ENCODE measurements around the gene DCAF17.
A peak's percentile ranks its signal among the peaks of the same experiment; 100 is the strongest.

Gene DCAF17, protein sequence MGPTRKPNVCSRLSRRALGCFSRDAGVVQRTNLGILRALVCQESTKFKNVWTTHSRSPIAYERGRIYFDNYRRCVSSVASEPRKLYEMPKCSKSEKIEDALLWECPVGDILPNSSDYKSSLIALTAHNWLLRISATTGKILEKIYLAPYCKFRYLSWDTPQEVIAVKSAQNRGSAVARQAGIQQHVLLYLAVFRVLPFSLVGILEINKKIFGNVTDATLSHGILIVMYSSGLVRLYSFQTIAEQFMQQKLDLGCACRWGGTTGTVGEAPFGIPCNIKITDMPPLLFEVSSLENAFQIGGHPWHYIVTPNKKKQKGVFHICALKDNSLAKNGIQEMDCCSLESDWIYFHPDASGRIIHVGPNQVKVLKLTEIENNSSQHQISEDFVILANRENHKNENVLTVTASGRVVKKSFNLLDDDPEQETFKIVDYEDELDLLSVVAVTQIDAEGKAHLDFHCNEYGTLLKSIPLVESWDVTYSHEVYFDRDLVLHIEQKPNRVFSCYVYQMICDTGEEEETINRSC
- long read RNA-seq, donor 1, partial matches to known transcripts: 0 of 3 reads
- long read RNA-seq, donor 1, other reads (novel, unspliced or antisense): 0 of 3 reads
- long read RNA-seq, donor 2: 0 reads
- long read RNA-seq, donor 3, partial matches to known transcripts: 0 of 1 reads
- long read RNA-seq, donor 3, other reads (novel, unspliced or antisense): 0 of 1 reads
- long read RNA-seq, donor 4, full-length matches to known transcripts: 4 of 4 reads
- long read RNA-seq, donor 4, partial matches to known transcripts: 0 of 4 reads
- long read RNA-seq, donor 4, other reads (novel, unspliced or antisense): 0 of 4 reads
- long read RNA-seq, donor 5: 0 reads
- long read RNA-seq, donor 6, full-length matches to known transcripts: 2 of 2 reads
- long read RNA-seq, donor 6, partial matches to known transcripts: 0 of 2 reads
- long read RNA-seq, donor 6, other reads (novel, unspliced or antisense): 0 of 2 reads
- long read RNA-seq, donor 7: 0 reads
- long read RNA-seq, donor 8, partial matches to known transcripts: 0 of 3 reads
- long read RNA-seq, donor 8, other reads (novel, unspliced or antisense): 0 of 3 reads

DNA sequence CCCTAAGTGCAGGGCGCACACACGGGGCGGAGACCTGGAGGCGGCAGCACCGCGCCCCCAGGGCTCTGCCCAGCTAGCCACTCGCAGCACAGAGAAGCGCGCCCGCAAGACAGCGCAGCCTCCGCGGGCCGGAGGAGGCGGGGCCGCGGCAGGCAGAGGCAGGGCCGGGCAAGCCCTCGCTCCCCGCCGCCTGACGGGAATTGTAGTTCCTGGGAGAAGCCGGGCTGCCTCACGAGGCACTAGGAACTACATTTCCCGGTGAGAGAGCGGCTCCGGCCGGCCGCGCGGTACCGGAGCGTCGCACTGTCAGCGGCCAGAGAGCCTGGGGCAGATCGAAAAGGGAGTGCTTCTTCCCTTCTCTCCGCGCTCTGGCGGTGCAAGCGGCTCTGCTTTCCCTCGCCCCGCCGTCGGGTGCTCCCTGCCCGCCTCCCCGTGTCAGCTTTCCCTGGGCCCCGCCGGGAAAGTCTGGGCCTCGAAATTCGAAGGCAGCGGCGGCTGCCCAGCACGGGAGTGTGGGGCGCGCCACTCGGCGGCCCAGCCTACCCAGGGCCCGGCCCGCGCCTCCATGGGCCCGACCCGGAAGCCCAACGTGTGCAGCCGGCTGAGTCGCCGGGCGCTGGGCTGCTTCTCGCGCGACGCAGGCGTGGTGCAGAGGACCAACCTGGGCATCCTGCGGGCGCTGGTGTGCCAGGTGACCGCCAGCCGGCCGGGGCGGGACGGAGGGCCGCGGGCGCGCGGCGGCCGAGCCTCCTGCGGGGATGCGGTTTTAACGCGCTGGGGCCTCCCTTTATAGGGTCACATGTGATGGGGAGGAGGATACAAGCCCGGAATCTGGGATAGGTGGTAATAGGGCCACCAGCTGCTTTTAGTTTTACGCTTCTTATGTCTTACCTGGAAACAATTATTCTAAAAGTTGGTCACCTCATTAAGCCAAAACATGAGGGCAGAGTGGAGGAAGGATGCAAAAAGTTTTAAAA is at the start of gene DCAF17:
Gene DCAF17, plus strand, starts transcription at position 214 of the 977 bp plus-strand sequence. Its CDS starts 352 bp downstream, at position 566.
- DNase-seq: peak; percentile 98

DNA sequence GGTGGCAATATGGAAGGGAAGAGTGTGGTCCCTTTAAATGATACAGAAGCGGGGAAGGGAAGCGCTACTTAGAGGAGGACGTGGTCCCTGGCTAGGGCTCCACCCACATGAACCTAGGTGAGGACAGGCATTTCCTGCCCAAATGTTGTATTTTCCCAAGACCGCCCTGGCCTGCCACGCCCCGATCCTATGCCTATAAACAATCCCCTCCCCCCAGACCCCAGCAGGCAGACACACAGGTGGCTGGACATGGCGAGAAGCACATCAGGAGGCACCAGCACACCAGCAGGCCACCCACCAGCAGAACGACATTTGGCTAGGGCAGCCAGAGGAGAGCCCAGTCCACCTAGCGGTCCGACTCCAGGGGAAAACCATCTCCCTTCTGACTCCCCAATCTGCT is 47.4 kb upstream of the DCAF17 start:
- no peak for DNase-seq

DNA sequence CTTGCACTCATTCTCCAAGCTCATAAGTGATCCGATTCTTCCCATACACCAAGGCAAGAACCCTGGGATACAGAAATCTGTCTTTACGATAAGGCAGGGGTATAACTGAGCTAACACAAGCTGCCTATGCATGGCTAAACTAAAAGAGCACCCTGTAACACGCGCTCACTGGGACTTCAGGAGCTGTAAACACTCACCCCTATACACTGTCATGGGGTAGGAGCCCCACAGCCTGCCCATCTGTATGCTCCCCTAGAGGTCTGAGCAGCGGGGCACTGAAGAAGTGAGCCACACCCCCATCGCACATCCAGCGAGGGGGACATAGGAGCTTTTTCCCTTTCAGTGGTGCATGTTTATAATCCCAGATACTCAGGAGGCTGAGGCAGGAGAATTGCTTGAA is 47.0 kb upstream of the DCAF17 start:
- DNase-seq: no peak

DNA sequence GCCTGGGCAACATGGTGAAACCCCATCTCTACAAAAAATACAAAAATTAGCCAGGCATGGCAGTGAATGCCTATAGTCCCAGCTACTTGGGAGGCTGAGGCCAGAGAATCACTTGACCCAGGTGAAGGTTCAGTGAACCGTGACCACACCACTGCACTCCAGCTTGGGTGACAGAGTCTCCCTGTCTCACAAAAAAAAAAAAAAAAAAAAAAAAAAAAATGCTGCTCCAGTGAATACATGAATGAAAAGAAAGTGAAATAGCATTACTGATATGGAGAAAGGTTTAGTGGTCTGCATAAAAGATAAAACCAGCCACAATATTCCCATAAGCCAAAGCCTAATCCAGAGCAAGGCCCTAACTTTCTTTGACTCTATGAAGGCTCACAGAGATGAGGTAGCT is 44.7 kb upstream of the DCAF17 start:
- no peak for DNase-seq

DNA sequence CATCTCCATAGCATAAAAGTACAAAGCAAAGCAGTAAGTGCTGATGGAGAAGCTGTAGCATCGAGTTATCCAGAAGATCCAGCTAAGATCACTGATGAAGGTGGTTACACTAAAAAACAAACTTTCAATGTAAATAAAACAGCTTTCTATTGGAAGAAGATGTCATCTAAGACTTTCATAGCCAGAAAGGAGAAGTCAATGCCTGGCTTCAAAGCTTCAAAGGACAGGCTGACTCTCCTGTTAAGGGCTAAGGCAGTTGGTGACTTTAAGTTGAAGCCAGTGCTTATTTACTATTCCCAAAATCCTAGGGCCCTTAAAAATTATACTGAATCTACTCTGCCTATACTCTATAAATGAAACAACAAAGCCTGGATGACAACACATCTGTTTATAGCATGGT is 44.2 kb upstream of the DCAF17 start:
- no peak for DNase-seq

DNA sequence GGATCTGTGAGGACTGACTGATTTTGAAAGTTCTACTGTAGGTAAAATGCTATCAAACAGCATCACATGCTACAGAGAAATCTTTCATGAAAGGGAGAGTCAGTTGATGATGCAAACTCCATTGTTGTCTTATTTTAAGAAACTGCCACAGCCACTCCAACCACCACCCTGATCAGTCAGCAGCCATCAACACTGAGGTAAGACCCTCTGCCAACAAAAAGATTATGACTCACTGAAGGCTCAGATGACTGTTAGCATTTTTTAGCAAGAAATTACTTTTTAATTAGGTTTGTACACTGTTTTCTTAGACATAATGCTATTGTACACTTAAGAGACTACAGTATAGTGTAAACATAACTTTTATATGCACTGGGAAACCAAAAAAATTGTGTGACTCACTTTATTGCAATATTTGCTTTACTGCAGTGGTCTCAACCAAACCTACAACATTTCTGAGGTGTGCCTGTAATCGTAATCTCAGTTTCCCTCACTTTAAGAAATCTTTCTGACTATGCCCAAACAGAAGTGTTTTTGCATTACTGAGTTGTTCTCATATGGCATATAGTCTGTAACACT is 43.0 kb upstream of the DCAF17 start:
- DNase-seq: no peak

DNA sequence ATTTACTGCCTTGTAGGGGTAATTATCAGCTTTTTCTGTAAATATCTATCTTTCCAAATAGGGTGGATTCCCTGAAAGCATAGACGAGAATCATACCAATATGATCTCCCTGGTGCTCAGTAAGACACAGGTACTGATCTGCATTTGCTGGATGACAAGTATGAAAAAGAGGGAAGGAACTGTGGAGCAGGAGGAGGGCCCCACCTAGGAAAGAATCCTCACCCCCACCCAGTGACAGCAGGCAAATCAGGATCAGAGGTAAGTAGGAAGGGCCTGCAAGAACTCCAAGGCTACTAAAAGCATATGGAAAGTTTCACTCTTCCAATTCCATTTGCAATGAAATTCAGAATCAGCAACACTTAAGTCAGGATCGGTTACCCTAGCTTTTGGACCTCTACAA is 42.5 kb upstream of the DCAF17 start:
- DNase-seq: no peak

DNA sequence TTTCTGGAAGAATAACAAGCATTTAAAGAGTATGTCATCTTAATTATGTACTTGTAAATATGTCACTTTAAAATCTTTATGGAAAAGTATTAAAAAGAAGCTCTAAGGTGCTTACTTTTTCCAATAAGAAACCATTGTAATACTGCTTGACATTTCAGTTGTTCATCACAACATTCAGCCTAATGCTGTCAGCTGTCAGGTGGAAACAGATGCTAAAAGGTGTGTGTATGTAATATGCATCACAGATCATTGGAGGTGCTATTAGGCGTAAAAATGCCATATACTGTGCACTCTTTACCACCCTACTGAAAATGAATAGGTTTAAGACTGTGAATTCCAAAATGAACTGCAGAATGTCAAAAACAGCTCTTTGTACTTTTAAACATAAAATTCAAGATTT is 40.5 kb upstream of the DCAF17 start:
- no peak for DNase-seq

DNA sequence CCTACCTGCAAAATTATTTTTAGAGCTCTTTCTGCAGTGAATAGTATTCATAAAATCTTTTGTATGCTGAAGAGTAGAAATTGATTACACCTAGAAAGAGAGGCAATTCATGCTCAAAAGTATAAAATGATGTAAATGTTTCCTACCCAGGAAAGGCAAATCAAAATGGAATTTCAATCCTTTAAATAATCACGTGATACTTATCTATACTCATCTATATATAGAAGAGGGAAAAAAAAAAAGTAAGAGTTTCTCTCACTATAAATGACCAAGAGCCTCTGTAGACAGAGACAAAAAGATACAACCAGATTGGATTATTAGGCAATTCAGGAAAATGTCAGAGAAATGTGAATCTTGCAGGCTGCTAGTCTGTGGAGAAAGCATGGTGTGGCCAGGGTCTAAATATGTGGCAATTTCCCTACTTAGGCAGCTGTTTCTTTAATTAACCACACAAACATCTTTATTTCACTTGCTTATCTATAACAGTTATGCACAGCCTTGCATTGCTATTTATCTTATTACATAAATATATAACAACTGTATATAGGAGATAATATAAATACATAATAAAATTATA is 39.8 kb upstream of the DCAF17 start:
- DNase-seq: no peak

DNA sequence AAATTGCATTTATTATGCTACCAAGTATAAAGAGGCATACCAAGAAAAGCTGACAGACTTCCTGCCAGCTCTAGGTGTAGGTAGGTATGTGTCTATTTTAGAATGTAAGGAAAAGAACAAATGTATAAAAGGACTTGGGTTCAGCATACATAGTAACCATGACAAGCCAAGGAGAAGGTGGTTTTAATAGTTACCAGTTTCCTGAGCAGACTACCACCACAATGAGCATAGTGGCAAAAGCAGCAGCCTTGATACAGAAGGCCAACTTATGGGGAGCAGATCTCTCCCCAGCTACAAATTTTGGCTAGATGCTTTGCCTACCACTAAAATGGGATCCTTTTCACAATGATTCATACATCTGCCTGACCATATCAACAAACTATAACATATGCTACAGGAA is 34.7 kb upstream of the DCAF17 start:
- DNase-seq: no peak

DNA sequence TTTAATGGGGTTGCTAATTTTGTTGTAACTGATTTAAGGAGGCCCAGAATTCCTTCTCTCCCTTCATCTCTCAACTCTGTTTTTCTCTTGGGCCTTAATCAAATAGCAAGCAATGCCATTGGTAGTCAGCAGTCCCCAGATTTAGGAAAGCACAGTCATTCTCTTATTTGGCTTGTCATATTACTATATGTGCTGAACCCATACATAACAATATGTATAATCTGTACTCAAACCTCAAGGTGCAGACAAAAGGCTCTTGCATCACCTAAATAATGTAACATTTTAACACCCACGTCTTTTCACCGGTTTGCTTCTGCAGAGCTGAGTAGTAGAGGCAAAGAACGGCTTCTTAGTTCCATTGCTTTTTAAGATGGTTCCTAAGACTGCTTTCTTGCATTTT is 33.6 kb upstream of the DCAF17 start:
- DNase-seq: no peak

DNA sequence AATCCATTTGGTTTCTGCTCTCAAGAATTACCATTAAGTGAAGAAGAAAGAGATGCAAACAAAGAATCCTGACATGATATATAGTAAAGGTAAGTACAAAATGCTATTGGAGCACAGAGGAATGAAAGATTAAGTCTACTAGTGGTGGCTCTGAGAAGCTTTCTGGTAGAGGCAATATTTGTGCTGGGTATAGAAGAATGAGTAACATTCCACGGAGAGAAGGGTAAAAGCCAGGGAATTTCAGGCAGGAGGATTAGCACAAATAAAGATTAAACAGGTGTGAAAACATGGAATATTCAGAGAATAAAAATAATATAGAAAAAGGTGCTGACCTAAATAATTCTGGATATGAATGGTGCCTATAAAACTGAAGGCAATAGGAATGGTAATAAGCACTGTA is 32.1 kb upstream of the DCAF17 start:
- no peak for DNase-seq

DNA sequence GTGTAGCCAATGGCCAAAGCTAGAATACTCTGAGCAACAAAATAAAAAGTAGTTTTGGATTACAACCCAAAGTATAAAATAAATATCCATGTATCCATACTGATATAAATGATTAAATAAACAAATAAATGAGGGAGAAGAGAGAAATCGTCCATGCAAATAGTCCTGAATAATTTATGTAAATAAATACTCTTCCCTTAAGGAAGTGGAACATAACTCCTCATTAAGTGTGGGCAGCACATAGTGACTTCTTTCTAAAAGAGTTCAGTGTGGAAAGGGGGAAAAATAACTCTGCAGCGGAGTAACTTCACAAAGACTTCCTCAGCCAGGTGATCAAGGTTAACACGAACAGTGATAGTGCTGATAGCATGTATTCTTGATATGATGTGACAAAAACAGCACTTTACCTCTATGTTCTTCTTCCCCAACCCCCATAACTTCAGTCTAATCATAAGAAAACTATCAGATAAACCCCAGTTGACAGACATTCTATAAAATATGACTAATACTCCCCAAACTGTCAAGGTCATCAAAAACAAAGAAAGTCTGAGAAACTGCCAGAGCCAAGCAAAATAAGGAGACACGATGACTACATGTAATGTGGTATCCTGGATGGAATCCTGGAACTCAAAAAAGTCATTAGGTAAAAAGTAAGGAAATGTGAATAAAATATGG is 31.0 kb upstream of the DCAF17 start:
- DNase-seq: no peak

DNA sequence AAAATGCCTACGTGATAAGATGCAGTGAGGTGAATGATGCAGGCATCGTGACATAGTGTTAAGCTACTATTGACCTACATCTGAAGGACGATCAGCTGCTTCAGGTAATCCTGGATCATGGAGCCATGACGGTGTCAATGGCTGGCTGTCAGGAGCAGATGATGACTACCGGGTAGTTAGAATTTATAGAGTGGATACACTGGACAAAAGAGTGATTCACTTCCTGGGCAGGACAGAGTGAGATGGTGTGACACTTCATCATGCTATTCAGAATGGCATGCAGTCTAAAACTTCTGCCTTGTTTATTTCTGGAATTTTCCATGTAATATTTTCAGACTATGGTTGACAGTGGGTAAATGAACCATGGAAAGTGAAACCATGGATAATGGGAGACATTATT is 29.8 kb upstream of the DCAF17 start:
- DNase-seq: no peak

DNA sequence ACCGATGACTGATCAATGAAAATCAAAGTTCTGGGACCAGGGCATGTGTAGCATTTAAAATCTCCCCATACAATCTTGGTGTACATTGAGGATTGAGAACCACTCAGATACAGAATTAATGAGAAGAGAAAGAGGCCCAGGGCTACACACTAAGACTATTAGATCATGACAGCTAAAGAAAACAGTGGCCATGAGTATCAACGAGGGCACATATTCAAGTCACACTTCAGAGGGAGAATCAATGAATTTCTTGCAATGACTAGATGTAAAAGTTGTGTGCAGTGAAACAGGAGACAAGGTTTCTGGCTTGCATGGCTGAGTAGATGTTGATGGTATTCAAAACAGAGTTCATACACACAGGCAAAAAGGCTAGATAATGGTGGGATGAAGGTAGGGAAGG is 29.3 kb upstream of the DCAF17 start:
- DNase-seq: no peak

DNA sequence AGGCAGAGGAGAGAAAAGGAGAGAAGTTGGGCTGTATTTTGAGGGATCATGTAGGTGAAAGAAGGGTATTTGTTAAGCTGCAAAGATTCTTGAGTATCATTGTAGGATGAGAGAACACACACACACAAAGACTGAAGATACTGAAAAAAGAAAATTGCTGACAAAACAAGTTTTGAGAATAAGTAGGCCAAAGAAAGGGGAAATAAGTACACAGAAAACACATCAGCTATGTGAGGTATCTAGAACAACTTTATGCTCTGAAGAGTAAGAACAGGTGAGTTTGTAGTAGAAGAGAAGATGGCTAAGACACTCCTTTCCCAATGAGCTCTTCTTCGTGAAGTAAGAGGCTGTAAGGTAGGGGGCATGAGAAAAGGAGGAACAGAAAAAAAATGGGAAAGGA is 28.5 kb upstream of the DCAF17 start:
- DNase-seq: no peak

DNA sequence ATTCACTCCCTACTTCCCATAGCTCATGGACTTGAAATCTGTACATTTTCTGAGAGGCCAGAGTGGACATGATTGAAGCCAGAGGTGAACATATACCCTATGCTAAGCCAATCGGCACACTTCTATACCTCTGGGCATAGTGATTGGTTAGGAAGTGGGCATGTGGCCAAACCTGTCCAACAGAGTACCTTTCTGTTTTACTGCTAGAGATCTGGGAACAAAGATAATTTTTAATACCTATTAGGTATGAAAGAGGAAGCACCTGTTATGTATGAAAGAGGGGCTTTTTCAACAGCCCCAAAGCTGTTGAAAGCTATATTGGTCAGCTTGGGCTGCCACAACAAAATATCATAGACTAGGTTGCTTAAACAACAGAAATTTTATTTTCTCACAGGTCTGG is 28.0 kb upstream of the DCAF17 start:
- no peak for DNase-seq

DNA sequence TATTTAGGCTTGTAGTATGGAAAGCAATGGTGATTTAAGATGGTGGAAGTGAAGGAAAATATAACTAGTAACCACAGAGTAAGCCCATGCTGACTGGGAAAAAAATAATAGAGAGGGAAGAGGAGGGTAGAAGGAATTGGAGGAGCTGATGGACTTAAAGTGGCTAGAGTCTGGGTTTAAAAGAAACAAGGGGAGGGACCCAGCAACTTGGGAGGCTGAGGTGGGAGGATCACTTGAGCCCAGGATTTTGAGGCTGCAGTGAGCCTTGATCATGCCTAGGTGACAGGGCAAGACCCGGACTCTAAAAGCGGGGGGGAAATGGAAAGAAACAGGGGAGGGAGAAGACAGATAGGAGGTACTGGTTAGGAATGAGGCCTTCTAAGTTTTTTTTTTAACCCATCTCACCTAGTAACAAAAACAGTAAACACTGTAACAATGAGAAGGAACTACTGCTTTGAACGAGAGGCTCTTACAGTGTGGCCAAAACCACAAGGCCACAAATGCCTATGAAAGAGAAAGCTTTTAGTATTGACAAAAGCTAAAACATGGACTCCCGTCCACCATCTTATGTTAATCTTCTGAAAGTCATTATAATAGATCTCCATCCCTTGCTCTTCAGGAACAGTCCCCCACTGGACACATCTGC is 26.9 kb upstream of the DCAF17 start:
- no peak for DNase-seq

DNA sequence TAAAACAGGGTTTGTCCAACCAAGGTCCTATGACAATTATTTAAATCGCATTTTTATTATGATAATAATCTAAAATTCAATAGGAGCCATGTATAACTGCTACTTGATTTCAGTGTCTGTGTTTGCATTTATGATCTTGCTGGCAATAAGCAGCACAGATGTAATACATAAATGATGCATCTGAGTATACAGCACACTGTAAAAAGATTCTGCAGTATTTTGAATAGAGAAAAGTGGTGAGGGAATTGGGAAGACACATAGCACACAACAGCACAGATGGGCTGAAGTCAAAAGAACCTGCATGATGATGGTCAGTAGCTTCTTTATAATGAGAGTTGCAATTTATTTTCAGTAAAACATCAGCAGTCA is 26.4 kb upstream of the DCAF17 start:
- no peak for DNase-seq

DNA sequence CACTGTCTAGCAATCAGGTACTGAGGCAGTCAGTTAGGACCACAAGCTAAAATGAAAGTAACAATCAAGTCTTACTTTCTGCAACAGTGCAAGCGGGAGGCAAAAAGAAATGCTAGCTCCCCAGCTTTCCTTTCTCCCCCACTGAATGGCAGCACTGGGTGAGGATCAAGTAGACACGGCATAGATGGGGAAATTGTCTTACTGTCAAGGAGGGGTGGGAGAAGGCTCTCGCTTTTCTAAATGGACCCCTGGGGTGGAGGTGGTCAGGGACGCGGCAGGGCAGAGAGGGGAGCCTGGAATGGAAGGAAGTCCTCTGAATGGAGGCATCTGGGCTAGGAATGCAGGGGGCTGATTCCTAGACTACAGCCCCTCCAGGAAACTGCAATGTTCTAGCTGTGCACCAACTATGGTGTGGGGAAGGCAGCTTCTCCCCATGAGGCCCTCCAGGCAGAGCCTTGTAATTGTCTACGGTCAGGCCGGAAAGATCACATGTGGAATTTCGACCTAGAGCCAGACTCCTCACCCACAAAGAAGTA is 24.5 kb upstream of the DCAF17 start:
- DNase-seq: no peak

Measured in right kidney (tissue), 9 donors.